RWPE2 (cell line): ENCODE data around the gene MPHOSPH6.

Experiments
- ATAC-seq: fragments of 200-7000 bp; cut with Tn5 transposase; 3 replicates; pipeline ENCODE4 v1.9.1; 2021; ENCODE audit warnings: low read depth
- DNase-seq: peaks from one replicate; pipeline ENCODE4 v3.0.0-alpha.2; 2020; ENCODE audit warnings: low spot score
- H3K27ac ChIP-seq: fragments of 450-650 bp; 2 replicates; pipeline ENCODE4 v1.5.1; 2017; ENCODE audit warnings: mild to moderate bottlenecking; ENCODE audit not compliant: poor library complexity, severe bottlenecking
- H3K27me3 ChIP-seq: fragments of 250-450 bp; sonication (Bioruptor Pico); 2 replicates; pipeline ENCODE4 v1.5.1; 2021; ENCODE audit warnings: mild to moderate bottlenecking, moderate library complexity; ENCODE audit not compliant: insufficient read depth, poor library complexity, severe bottlenecking
- H3K36me3 ChIP-seq: fragments of 250-450 bp; sonication (Bioruptor Pico); 2 replicates; pipeline ENCODE4 v1.5.1; 2020; ENCODE audit warnings: low read depth, mild to moderate bottlenecking, moderate library complexity
- H3K4me1 ChIP-seq: fragments of 250-450 bp; sonication (Bioruptor Pico); 2 replicates; pipeline ENCODE4 v1.5.1; 2021; ENCODE audit warnings: mild to moderate bottlenecking, moderate library complexity; ENCODE audit not compliant: insufficient read depth, poor library complexity, severe bottlenecking
- H3K4me3 ChIP-seq: fragments of 250-450 bp; sonication (Bioruptor Pico); 2 replicates; pipeline ENCODE4 v1.5.1; 2021; ENCODE audit warnings: mild to moderate bottlenecking, moderate library complexity; ENCODE audit not compliant: severe bottlenecking
- H3K9me3 ChIP-seq: fragments of 250-450 bp; sonication (Bioruptor Pico); 2 replicates; pipeline ENCODE4 v1.5.1; 2021; ENCODE audit warnings: mild to moderate bottlenecking, moderate library complexity; ENCODE audit not compliant: severe bottlenecking
- CTCF ChIP-seq: fragments of 450-650 bp; IDR thresholded peaks from one replicate; pipeline ENCODE4 v1.5.1; 2017; ENCODE audit warnings: mild to moderate bottlenecking, moderate library complexity; ENCODE audit not compliant: poor library complexity, severe bottlenecking

MPHOSPH6 gene

GRCh38 chr16:82201351-82201750 is 31.3 kb upstream of the MPHOSPH6 start:
- Histone ChIP-seq H3K36me3 (no peaks in the 10 kb centered on the region), H3K9me3 (no peaks in the 10 kb centered on the region), H3K27me3 (no peaks in the 10 kb centered on the region), H3K27ac (no peak overlapping the region), H3K4me1 (peaks cover 13% of the 10 kb centered on the region), H3K4me3 (no peak overlapping the region)
- no peak for DNase-seq
- TF ChIP-seq CTCF: no peak
- no peak for ATAC-seq

- no peak overlapping the region for H3K27ac ChIP-seq
- no peak overlapping the region for H3K4me3 ChIP-seq
- no peaks in the 10 kb centered on the region for H3K27me3 ChIP-seq
- H3K9me3 ChIP-seq: no peaks in the 10 kb centered on the region
- no peaks in the 10 kb centered on the region for H3K36me3 ChIP-seq
- ATAC-seq: no peak
- no peak for TF ChIP-seq CTCF
- DNase-seq: no peak
- H3K4me1 ChIP-seq: peaks cover 13% of the 10 kb centered on the region
Measured at GRCh38 chr16:82199209-82199608, 29.2 kb upstream of the MPHOSPH6 start.

GRCh38 chr16:82197540-82198240 is 27.7 kb upstream of the MPHOSPH6 start:
- no peak for TF ChIP-seq CTCF
- no peaks in the 10 kb centered on the region for H3K36me3 ChIP-seq
- peak overlapping the region; percentile 35 for H3K27ac ChIP-seq
- H3K4me3 ChIP-seq: no peak overlapping the region
- DNase-seq (no peak), ATAC-seq (peak; percentile 68)
- H3K9me3 ChIP-seq: no peaks in the 10 kb centered on the region
- H3K4me1 ChIP-seq: peaks cover 21% of the 10 kb centered on the region
- no peaks in the 10 kb centered on the region for H3K27me3 ChIP-seq

- no peaks in the 10 kb centered on the region for H3K36me3 ChIP-seq
- no peak for DNase-seq
- no peak overlapping the region for H3K27ac ChIP-seq
- peaks cover 26% of the 10 kb centered on the region for H3K4me1 ChIP-seq
- H3K27me3 ChIP-seq: no peaks in the 10 kb centered on the region
- no peak for TF ChIP-seq CTCF
- no peak overlapping the region for H3K4me3 ChIP-seq
- no peaks in the 10 kb centered on the region for H3K9me3 ChIP-seq
- no peak for ATAC-seq
Measured at GRCh38 chr16:82195917-82196494, 26.0 kb upstream of the MPHOSPH6 start.

GRCh38 chr16:82194086-82194485 is 24.1 kb upstream of the MPHOSPH6 start:
- TF ChIP-seq CTCF: no peak
- no peak for ATAC-seq
- Histone ChIP-seq H3K4me1 (peaks cover 26% of the 10 kb centered on the region), H3K27ac (no peak overlapping the region), H3K36me3 (no peaks in the 10 kb centered on the region), H3K4me3 (no peak overlapping the region), H3K27me3 (no peaks in the 10 kb centered on the region), H3K9me3 (no peaks in the 10 kb centered on the region)
- no peak for DNase-seq
